ENCODE measurements around the gene HSPBP1.
"Not testable (repeated sequence)": the region's sequence is repeated elsewhere in the genome, so short reads cannot be mapped to it uniquely, and the experiment has no call there.

Gene HSPBP1, protein sequence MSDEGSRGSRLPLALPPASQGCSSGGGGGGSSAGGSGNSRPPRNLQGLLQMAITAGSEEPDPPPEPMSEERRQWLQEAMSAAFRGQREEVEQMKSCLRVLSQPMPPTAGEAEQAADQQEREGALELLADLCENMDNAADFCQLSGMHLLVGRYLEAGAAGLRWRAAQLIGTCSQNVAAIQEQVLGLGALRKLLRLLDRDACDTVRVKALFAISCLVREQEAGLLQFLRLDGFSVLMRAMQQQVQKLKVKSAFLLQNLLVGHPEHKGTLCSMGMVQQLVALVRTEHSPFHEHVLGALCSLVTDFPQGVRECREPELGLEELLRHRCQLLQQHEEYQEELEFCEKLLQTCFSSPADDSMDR
- total RNA-seq = 12.9 to 47.4 (median 17.4) reads per million in 4 experiments

DNA sequence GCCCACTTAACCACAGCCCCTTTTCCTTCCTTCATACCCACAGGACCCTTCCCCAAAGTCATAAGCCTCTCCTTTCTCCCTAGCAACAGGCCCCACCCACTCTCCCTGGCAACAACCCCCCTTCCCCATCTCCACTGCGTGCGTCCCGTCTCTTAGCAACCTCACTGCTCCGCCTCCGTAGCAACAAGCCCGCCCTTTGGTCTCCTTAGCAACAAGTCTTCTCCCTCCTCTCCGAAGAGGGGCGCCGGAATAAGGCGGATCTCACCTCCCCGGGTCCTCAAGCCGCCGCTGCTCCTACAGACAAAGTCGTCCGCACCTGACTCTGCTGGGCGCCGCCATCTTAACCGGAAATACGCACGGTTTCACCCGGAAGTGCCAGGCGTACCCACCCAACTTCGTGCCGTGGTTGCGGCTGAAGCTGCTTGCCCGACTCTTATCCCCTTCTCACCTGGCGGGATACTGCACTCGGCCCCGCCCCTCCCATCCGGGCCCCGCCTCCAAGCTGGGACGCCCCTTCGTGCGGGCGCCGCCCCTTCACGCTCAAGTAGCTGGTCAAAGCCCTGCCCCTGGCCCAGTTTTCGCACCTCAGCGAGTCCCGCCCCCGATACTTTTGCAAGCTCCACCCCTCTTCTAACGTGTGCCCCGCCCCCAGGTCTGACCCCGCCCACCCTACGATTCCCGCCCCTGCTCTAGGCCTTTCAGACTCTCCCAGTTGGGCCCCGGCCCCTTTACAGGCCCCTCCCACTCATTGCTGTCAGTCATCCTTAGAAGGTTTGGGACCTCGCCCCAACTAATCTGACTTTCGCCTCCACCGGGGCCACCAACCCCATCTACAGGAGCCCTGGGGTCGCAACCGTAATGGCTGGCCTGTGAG, at the start of gene HSPBP1:
Gene HSPBP1, minus strand, starts transcription at position 341 of the 874 bp plus-strand sequence. CDS start 502 bp downstream, outside the sequence.
- DNase-seq = peak; percentile 91

DNA sequence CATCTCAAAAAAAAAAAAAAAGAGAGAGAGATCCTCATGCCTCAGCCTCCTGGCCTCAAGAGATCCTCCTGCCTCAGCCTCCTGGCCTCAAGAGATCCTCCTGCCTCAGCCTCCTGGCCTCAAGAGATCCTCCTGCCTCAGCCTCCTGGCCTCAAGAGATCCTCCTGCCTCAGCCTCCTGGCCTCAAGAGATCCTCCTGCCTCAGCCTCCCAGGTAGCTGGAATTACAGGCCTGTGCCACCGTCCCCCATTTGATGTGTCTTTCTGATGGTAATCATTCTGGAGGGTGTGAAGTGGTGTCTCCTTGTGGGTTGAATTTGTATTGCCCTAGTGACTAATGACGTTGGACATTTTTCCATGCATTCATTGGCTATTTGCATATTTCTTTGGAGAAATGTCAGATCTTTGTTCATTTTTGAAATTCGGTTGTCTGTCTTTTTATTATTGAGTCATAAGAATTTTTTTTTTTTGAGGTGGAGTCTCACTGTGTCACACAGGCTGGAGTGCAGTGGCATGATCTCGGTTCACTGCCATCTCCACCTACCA, 48.9 kb upstream of the HSPBP1 start:
- DNase-seq = not testable (repeated sequence)

DNA sequence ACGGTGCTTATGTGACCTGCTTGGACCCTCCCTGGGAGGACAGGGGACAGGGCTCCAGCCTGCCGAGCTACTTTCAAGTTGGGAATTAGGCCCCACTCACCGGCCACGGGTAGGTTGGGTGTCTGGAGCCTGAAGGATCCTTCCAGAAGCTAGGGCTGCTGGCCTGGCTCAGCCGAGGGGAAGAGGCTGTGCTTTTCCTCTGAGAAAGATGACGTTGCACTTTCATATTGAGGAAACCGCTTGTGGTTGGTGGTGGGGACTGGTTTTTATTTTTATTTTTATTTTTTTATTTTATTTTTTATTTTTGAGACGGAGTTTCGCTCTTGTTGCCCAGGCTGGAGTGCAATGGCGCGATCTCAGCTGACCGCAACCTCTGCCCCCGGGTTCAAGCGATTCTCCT, 45.3 kb upstream of the HSPBP1 start, which contains the start of gene TMEM150B:
Gene TMEM150B, minus strand, starts transcription at position 170 of the 400 bp plus-strand sequence. CDS start 4,305 bp downstream, outside the sequence.
- DNase-seq = no peak

DNA sequence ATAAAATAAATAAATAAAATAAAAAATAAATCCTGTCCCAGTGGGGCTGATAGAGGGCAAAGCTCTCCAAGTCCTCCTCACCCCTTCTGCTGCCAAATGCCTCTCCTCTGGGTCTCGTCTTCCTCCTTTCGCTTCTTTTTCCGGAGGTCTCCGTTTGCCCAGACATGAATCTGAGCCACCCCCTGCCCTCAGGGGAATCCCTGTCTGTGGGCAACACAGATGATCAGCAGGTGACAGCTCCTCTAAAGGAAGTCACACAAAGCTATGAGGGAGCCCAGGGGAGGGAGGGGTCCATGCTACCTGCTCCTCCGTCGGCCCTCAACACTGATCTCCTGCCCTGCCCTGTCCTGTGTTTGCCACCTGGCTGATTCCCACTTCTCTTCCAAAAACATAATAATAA, 44.8 kb upstream of the HSPBP1 start:
- no peak for DNase-seq

DNA sequence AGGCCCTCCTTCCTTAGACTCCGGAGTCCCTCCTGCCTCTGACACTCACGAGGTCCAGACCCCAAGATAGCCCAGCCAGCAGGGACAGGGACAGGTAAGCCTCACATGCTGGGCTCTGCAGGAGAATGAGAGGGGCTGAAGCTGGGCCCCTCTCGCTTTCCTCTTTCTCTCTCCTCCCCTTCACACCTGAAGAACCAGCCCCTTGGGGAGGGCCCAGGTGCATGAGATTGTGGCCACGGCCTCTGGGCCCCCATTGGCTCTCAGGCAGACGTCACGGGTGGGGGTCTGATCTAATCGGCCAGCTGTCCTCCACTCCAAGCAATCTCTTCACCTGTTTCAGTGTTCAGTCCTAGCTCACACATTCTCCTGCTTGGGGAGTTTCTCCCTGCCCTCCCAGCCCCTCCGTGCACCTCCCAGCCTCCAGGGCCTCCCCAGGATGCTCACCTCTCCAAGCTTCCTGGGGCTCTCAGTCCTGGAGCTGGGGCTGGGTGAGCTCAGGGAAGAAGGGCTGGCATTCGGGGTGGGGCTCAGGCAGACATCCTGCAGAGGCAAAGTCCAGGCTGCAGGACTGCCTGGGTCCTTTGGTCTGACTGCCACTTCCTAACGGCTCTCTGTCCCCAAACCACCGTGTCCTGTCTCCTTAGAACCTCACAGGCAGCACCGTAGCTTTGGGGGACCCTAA, 42.4 kb upstream of the HSPBP1 start:
- no peak for DNase-seq

DNA sequence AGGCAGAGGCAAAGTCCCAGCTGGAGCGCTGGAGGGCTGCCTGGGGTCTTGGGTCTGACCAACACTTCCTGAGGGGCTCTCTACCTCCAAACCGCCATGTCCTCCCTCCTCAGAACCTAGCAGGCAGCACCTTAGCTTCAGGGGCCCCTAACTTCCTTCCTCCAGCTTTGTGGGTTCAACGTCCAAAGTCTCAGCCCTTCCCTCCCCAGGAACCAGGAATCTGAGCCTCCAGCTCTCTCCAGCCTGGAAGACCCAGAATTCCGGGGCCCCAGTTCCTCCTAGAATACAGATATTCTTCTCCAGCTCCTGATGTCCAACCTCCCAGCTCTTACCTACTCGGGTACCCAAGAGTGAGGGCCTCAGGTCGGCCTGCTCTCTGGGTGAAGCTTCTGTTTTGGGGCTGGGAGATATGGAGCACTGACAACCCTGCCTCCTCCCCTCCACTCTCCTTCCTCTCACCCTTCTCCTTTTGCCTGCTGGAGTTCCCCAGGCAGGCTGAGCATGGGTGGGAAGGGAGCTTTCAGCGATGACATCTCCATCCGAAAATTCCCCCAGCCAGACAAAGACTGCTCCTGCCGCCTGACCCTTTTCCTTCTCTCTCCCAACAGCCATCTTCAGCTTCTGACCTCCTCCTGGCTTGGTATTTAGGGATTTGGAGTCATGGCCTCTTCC, 41.7 kb upstream of the HSPBP1 start:
- no peak for DNase-seq

DNA sequence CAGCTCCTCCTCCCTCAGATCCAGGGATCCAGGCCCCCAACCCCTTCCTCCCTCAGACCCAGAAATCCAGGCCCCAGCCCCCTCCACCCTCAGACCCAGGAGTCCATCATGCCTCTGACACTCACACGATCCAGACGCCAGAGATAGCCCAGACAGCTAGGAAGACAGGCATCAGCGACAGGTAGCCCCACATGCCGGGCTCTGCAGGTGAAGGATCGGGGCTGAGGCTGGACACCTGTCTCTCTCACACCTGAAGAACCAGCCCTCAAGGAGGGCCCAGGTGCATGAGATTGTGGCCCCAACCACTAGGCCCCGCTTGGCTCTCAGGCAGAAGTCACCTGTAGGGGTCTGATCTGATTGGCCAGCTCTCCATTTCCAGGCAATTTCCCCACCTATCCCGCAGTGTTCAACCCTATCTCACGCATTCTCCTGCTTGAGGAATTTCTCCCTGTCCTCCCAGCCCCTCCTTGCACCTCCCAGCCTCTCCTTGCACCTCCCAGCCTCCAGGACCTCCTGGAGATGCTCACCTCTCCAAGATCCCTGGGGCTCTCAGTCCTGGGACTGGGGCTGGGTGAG, 41.0 kb upstream of the HSPBP1 start:
- DNase-seq = no peak

DNA sequence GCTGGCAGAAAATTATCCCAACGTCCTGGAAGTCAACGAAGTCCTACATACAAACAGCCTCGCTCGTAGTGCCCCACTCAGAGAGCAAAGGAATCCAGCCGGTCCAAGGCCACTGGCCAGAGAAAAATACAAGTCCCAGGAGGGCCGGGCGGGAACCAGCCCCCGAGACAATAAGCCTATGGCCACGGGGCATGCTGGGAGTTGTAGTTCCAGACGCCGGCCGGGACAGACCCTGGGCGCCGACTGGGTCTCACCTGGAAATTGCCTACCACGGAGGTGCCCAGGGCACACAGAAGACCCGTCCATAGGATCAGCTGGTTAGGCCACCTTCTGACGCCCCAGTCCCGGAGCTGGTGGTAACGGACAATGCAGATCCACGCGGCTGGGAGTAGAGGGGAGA, 39.9 kb upstream of the HSPBP1 start:
- no peak for DNase-seq

DNA sequence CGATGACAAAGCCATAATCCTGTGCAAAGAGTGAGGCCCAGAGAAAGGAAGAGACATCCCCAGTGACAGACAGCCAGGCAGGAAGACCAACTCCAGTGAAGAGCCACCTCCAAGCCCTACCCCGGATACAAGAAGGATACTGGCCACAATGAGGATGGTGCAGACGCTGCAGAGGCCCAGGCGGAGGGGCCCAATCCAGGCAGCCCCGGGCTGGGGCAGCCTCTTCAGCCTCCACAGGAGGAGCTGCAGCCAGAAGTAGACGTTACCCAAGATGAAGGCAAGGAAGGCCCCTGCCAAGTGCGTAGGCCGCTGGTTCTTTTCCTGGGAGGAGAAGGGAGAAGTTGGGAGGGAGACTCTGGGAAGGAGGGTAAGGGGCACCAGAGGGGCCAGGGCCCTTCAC, 36.7 kb upstream of the HSPBP1 start:
- no peak for DNase-seq

DNA sequence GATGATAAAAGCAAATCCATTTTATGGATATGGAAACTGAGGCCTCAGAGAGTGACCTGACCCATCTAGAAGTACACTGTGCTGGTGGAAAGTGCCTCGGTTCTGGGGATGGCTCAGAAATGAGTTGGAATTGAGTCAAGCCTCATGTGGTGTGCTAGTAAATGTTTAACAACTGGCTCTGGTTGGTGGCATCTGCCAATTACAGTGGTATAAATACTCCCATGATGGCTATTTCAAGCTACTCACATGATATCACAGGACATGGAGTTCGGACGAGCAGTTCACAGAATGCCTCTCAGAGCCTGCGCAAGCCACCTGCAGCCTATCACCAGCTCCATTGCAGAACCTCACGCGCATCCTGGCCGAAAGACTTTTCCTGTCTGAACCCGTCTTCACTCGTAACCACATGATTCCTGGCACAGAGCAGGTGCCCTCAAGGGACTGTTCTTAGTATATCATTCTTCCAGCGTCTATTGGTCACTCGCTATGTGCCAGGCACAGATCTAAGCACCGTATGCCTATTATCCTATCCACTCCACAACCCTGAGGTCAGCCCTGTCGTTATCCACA, 36.1 kb upstream of the HSPBP1 start:
- DNase-seq = no peak

DNA sequence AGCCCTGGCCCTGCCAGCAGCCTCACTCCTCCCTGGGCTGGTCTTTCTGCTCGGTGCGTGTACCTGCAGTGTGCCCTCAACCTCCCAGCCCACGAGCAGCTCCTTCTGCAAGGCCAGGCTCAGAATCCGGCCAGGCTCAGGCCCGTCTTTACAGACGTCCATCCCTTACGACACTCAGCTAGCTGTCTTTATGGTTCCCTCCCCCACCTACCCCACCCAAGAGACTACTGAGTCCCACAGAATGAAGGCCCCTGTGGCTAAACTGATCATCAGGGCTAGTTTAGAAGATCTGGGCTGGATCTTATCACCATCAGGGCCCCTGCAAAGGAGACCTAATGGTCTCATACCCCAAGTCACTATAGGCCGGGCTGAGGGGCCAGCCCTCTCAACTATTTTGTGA, 34.5 kb upstream of the HSPBP1 start:
- DNase-seq = no peak

DNA sequence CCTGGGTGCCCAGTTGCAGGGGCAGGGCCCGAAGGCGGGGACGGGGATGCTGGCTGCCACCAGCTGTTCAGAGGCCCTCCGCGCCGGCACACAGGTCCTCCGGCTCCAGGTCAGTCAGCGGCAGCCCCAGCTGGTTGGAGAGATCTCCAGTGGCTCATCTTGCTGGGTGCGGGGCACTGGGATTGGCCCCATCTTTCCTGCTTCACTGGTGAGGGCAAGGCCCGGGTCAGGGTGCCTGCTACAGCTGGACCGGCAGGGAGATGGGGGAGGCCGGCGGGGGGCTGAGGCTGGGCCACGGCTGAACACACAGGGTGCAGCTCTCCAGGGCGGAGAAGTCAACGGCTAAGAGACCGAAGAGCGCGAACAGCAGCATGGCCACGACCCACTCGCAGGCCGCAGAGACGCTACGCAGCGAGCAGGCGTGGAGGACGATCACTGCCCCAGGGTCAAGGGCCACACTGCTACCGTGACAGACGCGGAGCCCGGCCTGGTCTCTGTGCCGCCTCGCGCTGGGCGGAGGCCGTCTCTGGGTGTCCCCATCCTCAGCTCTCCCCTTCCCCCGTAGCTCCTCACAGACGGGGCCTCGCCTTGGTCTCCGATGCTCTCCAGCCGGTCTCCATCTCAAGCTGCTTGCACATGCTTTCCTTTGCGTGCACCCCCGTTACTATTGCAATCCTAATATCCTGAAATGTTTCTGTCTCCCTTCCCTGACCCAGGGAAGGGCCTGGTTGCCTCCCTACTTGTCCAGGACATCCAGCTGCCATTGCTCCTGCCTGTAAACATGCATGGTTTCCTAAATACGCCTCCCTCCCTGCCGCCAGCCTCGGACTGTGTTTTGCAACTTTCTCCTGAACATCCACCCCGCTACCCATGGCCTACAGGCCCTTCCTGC, 33.0 kb upstream of the HSPBP1 start:
- no peak for DNase-seq

DNA sequence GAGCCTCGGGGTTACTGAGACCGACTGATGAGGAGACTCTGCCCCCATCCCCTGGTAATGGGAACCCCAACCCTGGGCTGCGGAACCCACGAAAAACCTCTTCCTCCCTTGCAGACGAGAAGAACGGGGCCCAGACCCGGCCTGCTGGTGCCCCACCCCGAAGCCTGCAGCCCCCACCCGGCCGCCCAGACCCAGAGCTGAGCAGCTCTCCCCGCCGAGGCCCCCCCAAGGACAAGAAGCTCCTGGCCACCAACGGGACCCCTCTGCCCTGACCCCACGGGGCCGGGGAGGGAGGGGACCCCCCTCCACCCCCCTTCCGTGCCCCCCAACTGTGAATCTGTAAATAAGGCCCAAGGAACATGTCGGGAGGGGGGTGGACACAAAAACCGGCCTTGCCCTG, 31.9 kb upstream of the HSPBP1 start:
- no peak for DNase-seq

DNA sequence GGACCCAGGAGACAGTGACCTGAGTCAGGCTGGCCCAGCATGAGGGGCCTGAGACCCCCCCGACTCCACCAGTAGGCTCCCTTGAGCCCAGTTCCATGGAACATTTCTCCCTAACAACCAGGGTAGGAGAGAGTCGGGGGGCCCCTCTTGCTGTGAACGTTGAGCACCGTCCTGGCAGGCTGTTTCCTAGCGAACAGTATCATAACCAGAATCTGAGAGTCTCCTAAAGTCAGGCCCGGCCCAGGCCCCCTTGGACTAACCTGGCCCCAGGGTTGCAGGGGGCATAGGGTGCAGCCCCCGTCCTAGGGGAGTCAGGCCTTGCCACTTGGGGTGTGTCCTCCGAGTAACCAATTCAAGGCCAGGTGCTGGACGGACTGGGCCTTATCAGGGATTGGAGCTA, 31.5 kb upstream of the HSPBP1 start:
- DNase-seq = no peak

DNA sequence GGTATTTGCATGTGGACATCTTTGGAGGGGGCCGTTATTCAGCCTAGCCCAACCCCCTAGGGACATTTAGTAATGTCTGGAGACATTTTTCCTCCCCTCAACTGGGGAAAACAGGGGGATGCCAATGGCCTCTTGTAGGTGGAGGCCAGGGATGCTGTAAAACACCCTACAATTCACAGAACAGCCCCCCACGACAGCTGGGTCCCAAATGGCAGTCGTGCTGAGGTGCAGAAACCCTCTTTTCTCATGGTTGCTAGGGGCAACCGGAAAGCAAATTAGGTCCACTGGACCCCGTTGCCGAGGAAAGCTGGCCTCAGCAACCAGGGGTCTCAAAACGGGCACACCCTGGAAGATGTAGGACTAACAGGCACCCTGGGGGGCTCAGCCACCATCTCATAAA, 30.6 kb upstream of the HSPBP1 start:
- DNase-seq = no peak

DNA sequence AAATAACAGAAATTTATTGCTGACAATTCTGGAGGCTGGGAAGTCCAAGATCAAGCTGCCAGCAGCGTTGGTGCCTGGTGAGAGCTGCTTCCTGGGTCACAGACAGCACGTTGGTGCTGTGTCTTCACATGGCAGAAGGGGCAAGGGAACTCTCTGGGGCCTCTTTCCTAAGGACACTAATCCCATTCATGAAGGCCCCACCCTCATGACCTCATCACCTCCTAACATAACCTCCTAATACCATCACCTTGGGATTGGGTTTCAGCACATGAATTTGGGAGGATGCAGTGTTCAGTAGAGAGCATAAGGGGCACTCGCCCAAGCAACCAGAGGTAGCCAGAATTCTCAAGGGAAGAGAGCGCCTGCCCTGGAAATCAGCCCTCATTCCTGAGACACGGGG, 29.5 kb upstream of the HSPBP1 start:
- no peak for DNase-seq

DNA sequence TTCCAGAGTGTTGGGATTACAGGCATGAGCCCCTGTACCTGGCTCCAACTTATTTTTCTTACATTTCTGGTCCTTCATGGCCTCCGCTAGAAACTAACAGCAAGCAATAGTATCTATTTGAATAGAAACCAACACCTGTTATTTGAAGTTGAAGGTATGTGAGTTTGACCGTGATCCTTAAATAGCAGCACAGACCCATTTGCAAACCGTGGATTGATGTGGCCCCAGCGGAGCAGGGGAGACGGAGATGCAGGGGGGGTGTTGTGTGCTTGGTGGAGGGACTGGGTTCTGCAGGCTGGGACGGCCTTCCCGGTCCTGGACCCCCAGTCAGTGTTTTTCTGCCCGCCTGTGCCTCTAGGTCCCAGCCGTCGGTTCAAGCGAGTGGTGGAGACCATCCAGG, 28.4 kb upstream of the HSPBP1 start:
- DNase-seq = no peak

DNA sequence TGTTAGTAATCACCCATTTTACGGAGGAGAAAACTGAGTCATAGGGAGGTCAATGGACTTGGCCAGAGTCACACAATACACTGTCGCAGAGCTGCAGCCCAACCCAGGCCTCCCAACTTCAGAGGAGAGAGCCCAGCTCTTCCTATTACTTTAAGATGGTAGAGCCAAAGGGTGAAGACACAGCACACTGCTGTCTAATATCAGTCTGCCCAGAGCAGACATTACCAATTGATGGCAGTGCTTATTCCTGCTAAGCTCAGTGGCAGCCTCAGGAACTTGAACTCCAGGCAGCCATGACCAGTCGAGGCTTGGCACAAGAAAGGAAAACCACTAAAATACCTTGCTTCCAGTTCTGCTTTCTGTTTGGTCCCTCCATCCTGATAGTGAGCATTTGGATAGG, 26.8 kb upstream of the HSPBP1 start:
- no peak for DNase-seq

DNA sequence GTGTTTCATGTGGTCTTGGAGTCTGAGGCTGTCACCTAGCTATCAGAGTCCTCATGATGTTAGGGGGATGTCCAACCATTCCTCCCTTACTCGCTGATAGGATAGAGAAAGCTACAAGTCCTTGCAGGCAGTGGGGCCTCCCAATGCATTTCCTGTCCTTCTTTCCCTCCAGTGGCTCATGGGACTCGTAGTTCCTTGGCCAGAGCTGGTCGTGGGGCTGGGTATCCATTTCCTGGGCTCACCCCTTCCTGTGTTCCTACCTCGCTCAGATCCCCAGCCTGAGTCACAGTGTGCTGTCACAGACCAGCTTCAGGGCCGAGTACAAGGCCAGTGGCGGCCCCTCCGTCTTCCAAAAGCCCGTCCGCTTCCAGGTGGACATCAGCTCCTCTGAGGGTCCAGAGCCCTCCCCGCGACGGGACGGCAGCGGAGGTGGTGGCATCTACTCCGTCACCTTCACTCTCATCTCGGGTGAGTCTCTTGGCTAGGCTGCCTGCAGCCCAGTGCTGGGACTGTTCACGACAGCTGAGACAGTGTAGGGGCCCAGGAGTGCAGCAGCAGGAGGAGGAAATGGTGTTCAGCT, 26.2 kb upstream of the HSPBP1 start:
- DNase-seq = no peak

DNA sequence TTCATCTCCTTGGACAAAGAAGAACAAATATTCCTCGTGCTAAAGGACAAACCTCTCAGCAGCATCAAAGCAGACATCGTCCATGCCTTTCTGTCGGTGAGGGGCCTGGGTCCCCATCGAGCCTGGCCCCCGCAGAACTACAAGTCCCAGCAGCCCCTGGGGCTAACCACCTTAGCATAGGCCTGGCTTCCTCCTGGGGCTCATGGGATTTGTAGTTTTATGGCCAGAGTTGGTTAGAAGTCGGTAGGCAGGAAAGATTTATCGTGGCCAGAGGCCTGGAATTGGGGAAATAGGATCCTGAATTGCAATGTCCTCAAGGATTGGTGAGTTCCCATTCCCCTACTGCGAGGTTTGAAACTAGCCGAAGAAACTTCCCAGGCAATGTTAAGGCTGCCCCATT, 25.6 kb upstream of the HSPBP1 start:
- peak; percentile 38 for DNase-seq

Data from effector CD8-positive, alpha-beta T cell (primary cell).